Endothelial cell of umbilical vein (primary cell): ENCODE measurements around the gene KAZN. TPM values are rescaled to one million over a fixed set of nuclear protein-coding genes. Genes with fewer than 3 reads are reported as not detected.

Experiments
- BruUV-seq: library from RNA; stranded (reverse); fragments of 400-500 nt; replicated peaks from 2 replicates; lab custom pipeline; 2021; lab: Mats Ljungman, UMichigan
- CTCF ChIA-PET: fragments of 300-600, 350-600 bp; sonication (Branson Sonifier 250); formaldehyde crosslinking; loops from one replicate; lab custom pipeline; 2021; ENCODE audit warnings: antibody characterized with exemption, inconsistent platforms; lab: Charles Lee
- POLR2A ChIA-PET: fragments of 300-600, 350-600 bp; sonication (Branson Sonifier 250); formaldehyde crosslinking; loops from one replicate; lab custom pipeline; 2021; ENCODE audit warnings: antibody characterized with exemption, inconsistent platforms; lab: Charles Lee
- DNase-seq: peaks from one replicate; pipeline ENCODE4 v3.0.0-alpha.2; 2011; ENCODE audit warnings: low read depth, low spot score
- FAIRE-seq: peaks from 2 replicates; lab custom pipeline; 2011; peaks lifted over from hg19 to GRCh38; lab: Jason Lieb, UNC
- H2AFZ ChIP-seq: 2 replicates; pipeline ENCODE4 v1.6.0; 2012; ENCODE audit warnings: low read depth, low read length, control low read depth, inconsistent platforms
- H3K27ac ChIP-seq: 2 replicates; pipeline ENCODE4 v1.5.1; 2011; ENCODE audit warnings: low read depth, mild to moderate bottlenecking, control low read depth, low read length, moderate library complexity; ENCODE audit not compliant: insufficient read depth
- H3K27me3 ChIP-seq, 2 experiments: 2 replicates each; pipeline versions ENCODE4 v1.6.0 to v1.6.1; 2011; ENCODE audit warnings: low read length in 2 of 2, mixed read lengths in 1 of 2; ENCODE audit not compliant: control insufficient read depth in 2 of 2, insufficient read depth in 2 of 2
- H3K36me3 ChIP-seq, 2 experiments: 2 replicates in 1 of 2; 3 replicates in 1 of 2; pipeline ENCODE4 v1.5.1; 2011; ENCODE audit warnings: low read length in 2 of 2, mild to moderate bottlenecking in 1 of 2, moderate library complexity in 1 of 2; ENCODE audit not compliant: control insufficient read depth in 2 of 2, insufficient read depth in 2 of 2; ENCODE audit errors: extremely low read depth in 1 of 2
- H3K4me1 ChIP-seq: 3 replicates; pipeline ENCODE4 v1.5.1; 2011; ENCODE audit warnings: mild to moderate bottlenecking, low read length; ENCODE audit not compliant: control insufficient read depth, insufficient read depth; ENCODE audit errors: extremely low read depth
- H3K4me2 ChIP-seq: 2 replicates; pipeline ENCODE4 v1.6.1; 2011; ENCODE audit warnings: low read length, control low read depth, mixed read lengths; ENCODE audit not compliant: insufficient read depth
- H3K4me3 ChIP-seq, 3 experiments: fragments of 200-600 bp in 1 of 3; sonication (generic), shearing (Covaris generic) in 1 of 3; replicated peaks in 1 of 3; 2 replicates each; pipeline ENCODE4 v1.5.1; 2011 to 2016; ENCODE audit warnings: control low read depth in 3 of 3, low read length in 3 of 3, mild to moderate bottlenecking in 2 of 3, inconsistent platforms in 1 of 3, low read depth in 1 of 3, moderate library complexity in 1 of 3; ENCODE audit not compliant: insufficient read depth in 1 of 3
- H3K79me2 ChIP-seq: 2 replicates; pipeline ENCODE4 v1.6.0; 2012; ENCODE audit warnings: low read length, inconsistent platforms; ENCODE audit not compliant: control insufficient read depth, insufficient read depth
- H3K9ac ChIP-seq: replicated peaks from 2 replicates; pipeline ENCODE3; 2011; ENCODE audit warnings: low read length, control low read depth; ENCODE audit not compliant: insufficient read depth; ENCODE audit errors: extremely low read depth
- H3K9me1 ChIP-seq: replicated peaks from 3 replicates; pipeline ENCODE4 v1.6.0; 2011; ENCODE audit warnings: mild to moderate bottlenecking, low read length; ENCODE audit not compliant: control insufficient read depth, insufficient read depth; ENCODE audit errors: extremely low read depth
- H3K9me3 ChIP-seq: replicated peaks from 2 replicates; pipeline ENCODE4 v1.5.1; 2012; ENCODE audit warnings: low read length, inconsistent platforms; ENCODE audit not compliant: control insufficient read depth, insufficient read depth
- H4K20me1 ChIP-seq: replicated peaks from 2 replicates; pipeline ENCODE3; 2011; ENCODE audit warnings: mild to moderate bottlenecking, low read length; ENCODE audit not compliant: control insufficient read depth, insufficient read depth; ENCODE audit errors: extremely low read depth
- CTCF ChIP-seq, 2 donors: IDR thresholded peaks; 1 replicate in 1 of 2; 2 replicates in 1 of 2; pipeline ENCODE4 v1.5.1; 2011; ENCODE audit warnings: low read length in 2 of 2, mild to moderate bottlenecking in 2 of 2, moderate library complexity in 2 of 2, control low read depth in 1 of 2, inconsistent platforms in 1 of 2, low read depth in 1 of 2; ENCODE audit not compliant: insufficient read depth in 1 of 2; ENCODE audit errors: extremely low read depth in 1 of 2
- EZH2 ChIP-seq: IDR thresholded peaks from 2 replicates; pipeline ENCODE4 v1.6.1; 2012; ENCODE audit warnings: borderline replicate concordance, low read depth, mild to moderate bottlenecking, moderate library complexity, low read length, inconsistent platforms; ENCODE audit not compliant: severe bottlenecking
- FOS ChIP-seq: IDR thresholded peaks from 2 replicates; pipeline ENCODE4 v1.6.1; 2011; ENCODE audit warnings: mild to moderate bottlenecking, low read length, moderate library complexity, borderline replicate concordance; ENCODE audit not compliant: insufficient read depth
- GATA2 ChIP-seq: IDR thresholded peaks from 2 replicates; pipeline ENCODE4 v1.7.0; 2011; ENCODE audit warnings: low read depth, mild to moderate bottlenecking, moderate library complexity, mixed read lengths, low read length; ENCODE audit not compliant: insufficient read length, insufficient read depth
- JUN ChIP-seq: IDR thresholded peaks from 2 replicates; pipeline ENCODE4 v1.6.1; 2011; ENCODE audit warnings: borderline replicate concordance, low read depth; ENCODE audit not compliant: insufficient read length, insufficient read depth
- MAX ChIP-seq: IDR thresholded peaks from 2 replicates; pipeline ENCODE4 v1.6.1; 2011; ENCODE audit not compliant: insufficient read depth, insufficient read length
- MYC ChIP-seq: IDR thresholded peaks from one replicate; pipeline ENCODE4 v1.6.1; 2011; ENCODE audit warnings: mild to moderate bottlenecking, low read depth, low read length
- POLR2A ChIP-seq: IDR thresholded peaks from 2 replicates; pipeline ENCODE4 v1.6.1; 2012; ENCODE audit warnings: low read depth, mild to moderate bottlenecking, control low read depth, low read length
- POLR2AphosphoS5 ChIP-seq: IDR thresholded peaks from 2 replicates; pipeline ENCODE4 v1.6.1; 2012; ENCODE audit warnings: low read depth, mild to moderate bottlenecking, control low read depth, low read length, moderate library complexity; ENCODE audit not compliant: insufficient read depth
- dilution Hi-C: fragments of 300-500 bp; cut with MboI; formaldehyde crosslinking; loops from one replicate; pipeline ENCODE4 v1.15.0; 2019; ENCODE audit warnings: low sequenced_read_pairs; ENCODE audit not compliant: extremely low pct_ligation_motif_present
- intact Hi-C: fragments of 100-400 bp; cut with micrococcal nuclease; formaldehyde crosslinking; loops from one replicate; pipeline ENCODE4 v1.10.0; 2022
- polyA plus RNA-seq, 4 experiments: library from polyadenylated mRNA; depleted of rRNA in 3 of 4; stranded (reverse) in 3 of 4; unstranded in 1 of 4; fragments of >200 nt; gene quantifications; 2 replicates each; pipeline versions ENCODE4 v1.2.1 to v1.2.3, GENCODE V29; 2011 to 2012; ENCODE audit warnings: missing spikeins in 1 of 4
- total RNA-seq: library from RNA; stranded (reverse); gene quantifications from 2 replicates; pipeline ENCODE4 v1.2.3, GENCODE V29; 2021

Gene KAZN
- total and polyA plus RNA-seq, 2 donors (not counting 3 experiments of a cell fraction or from before 2014, with no cell fraction given) = 1.6 to 5.8 TPM

- dilution Hi-C loops (no loop called here), intact Hi-C loops (no loop called here)
- no peak overlapping the region for H2AFZ ChIP-seq
- FAIRE-seq (no peak), DNase-seq (no peak)
- no peak overlapping the region for H3K4me3 ChIP-seq
- ChIA-PET CTCF (no interaction called here), POLR2A (no interaction called here)
- H4K20me1 ChIP-seq = no peaks in the 10 kb centered on the region
- H3K9me3 ChIP-seq = peaks cover 4% of the 10 kb centered on the region
- no peaks in the 10 kb centered on the region for H3K9me1 ChIP-seq
- no peak overlapping the region for H3K4me2 ChIP-seq
- no TSS peak for BruUV-seq
- H3K9ac ChIP-seq = no peak overlapping the region
- H3K79me2 ChIP-seq = no peaks in the 10 kb centered on the region
- no peaks in the 10 kb centered on the region for H3K36me3 ChIP-seq
- H3K27ac ChIP-seq = no peak overlapping the region
- TF ChIP-seq MYC = no peak
- TF ChIP-seq JUN = no peak
- TF ChIP-seq MAX = no peak
- TF ChIP-seq GATA2 = no peak
- TF ChIP-seq POLR2A = no peak
- TF ChIP-seq CTCF (IDR thresholded peaks at IDR 0.05; ENCODE audit: extremely low read depth in 1 of 2, insufficient read depth in 1 of 2, low read depth in 1 of 2, low read length in 2 of 2) = no peak
- no peak for TF ChIP-seq EZH2
- TF ChIP-seq FOS = no peak
- TF ChIP-seq POLR2AphosphoS5 = no peak
- H3K4me1 ChIP-seq = no peaks in the 10 kb centered on the region
- H3K27me3 ChIP-seq = no peaks in the 10 kb centered on the region
These were observed 56.1 kb downstream of the KAZN start for GRCh38 chr1:14654554-14654953.
